OCI-LY7 (cell line): Measurements from ENCODE around the gene SLIT3. TPM values are rescaled to one million over a fixed set of nuclear protein-coding genes. Genes with fewer than 3 reads are reported as not detected.
A peak's percentile ranks its signal among the peaks of the same experiment; 100 is the strongest.

Experiments used
- BruUV-seq: library from RNA; stranded (reverse); fragments of 400-500 nt; replicated peaks from 2 replicates; lab custom pipeline; 2021; lab: Mats Ljungman, UMichigan
- CTCF ChIA-PET: fragments of 300-600 bp; sonication (Branson Sonifier 250); formaldehyde crosslinking; loops from one replicate; lab custom pipeline; 2022; ENCODE audit warnings: antibody characterized with exemption; ENCODE audit not compliant: unreplicated experiment; lab: Charles Lee
- POLR2A ChIA-PET: fragments of 300-600 bp; sonication (Branson Sonifier 250); formaldehyde crosslinking; loops from one replicate; lab custom pipeline; 2022; ENCODE audit warnings: antibody characterized with exemption; lab: Charles Lee
- DNase-seq: peaks from one replicate; pipeline ENCODE4 v3.0.0-alpha.2; 2015; ENCODE audit warnings: low spot score
- H2AFZ ChIP-seq: fragments of 200-600 bp; sonication (generic), shearing (Covaris generic); 2 replicates; pipeline ENCODE4 v1.6.1; 2014; ENCODE audit warnings: mild to moderate bottlenecking, antibody characterized with exemption, low read length, moderate library complexity
- H3K27ac ChIP-seq: fragments of 200-600 bp; sonication (generic); 2 replicates; pipeline ENCODE4 v1.5.1; 2014; ENCODE audit warnings: mixed run types, low read depth, mild to moderate bottlenecking, moderate library complexity, low read length, inconsistent platforms; ENCODE audit not compliant: poor library complexity, severe bottlenecking
- H3K36me3 ChIP-seq: fragments of 200-600 bp; sonication (generic); 2 replicates; pipeline ENCODE4 v1.6.1; 2014; ENCODE audit warnings: mild to moderate bottlenecking, antibody characterized with exemption, low read length, moderate library complexity, mixed read lengths; ENCODE audit not compliant: insufficient read depth
- H3K4me1 ChIP-seq: fragments of 200-600 bp; sonication (generic); 2 replicates; pipeline ENCODE4 v1.5.1; 2014; ENCODE audit warnings: mild to moderate bottlenecking, low read length; ENCODE audit not compliant: insufficient read depth, poor library complexity, severe bottlenecking
- H3K4me2 ChIP-seq: fragments of 200-600 bp; sonication (generic); 2 replicates; pipeline ENCODE4 v1.6.1; 2014; ENCODE audit warnings: mild to moderate bottlenecking, low read length
- H3K4me3 ChIP-seq: fragments of 200-600 bp; sonication (generic); 2 replicates; pipeline ENCODE4 v1.5.1; 2014; ENCODE audit warnings: mild to moderate bottlenecking, low read depth, low read length; ENCODE audit not compliant: poor library complexity, severe bottlenecking
- H3K79me2 ChIP-seq: fragments of 200-600 bp; sonication (generic); 2 replicates; pipeline ENCODE4 v1.6.1; 2016; ENCODE audit warnings: low read depth, mild to moderate bottlenecking, low read length, moderate library complexity, mixed read lengths; ENCODE audit not compliant: insufficient read depth
- H3K9me2 ChIP-seq: fragments of 200-600 bp; sonication (generic); 2 replicates; pipeline ENCODE4 v1.6.1; 2016; ENCODE audit warnings: mild to moderate bottlenecking, low read length, mixed read lengths; ENCODE audit not compliant: insufficient read depth
- H3K9me3 ChIP-seq: fragments of 200-600 bp; sonication (generic); 2 replicates; pipeline ENCODE4 v1.6.1; 2014; ENCODE audit warnings: mild to moderate bottlenecking, mixed run types, low read length, mixed read lengths
- H4K20me1 ChIP-seq: fragments of 200-600 bp; sonication (generic); 2 replicates; pipeline ENCODE4 v1.6.1; 2014; ENCODE audit warnings: mild to moderate bottlenecking, antibody characterized with exemption, low read length, moderate library complexity, mixed read lengths; ENCODE audit not compliant: insufficient read depth
- CTCF ChIP-seq: fragments of 200-600 bp; sonication (generic); conservative IDR thresholded peaks from 2 replicates; pipeline ENCODE4 v1.5.1; 2014; ENCODE audit warnings: mild to moderate bottlenecking, antibody characterized with exemption, low read length, moderate library complexity, mixed read lengths
- EZH2phosphoT487 ChIP-seq: fragments of 200-600 bp; sonication (generic); IDR thresholded peaks from 2 replicates; pipeline ENCODE4 v1.6.1; 2018; ENCODE audit warnings: low read depth, borderline replicate concordance, mild to moderate bottlenecking, mixed run types, antibody characterized with exemption, low read length, moderate library complexity, mixed read lengths
- intact Hi-C: fragments of 100-400 bp; cut with micrococcal nuclease; formaldehyde crosslinking; loops from one replicate; pipeline ENCODE4 v1.10.0; 2022; ENCODE audit not compliant: unreplicated experiment
- total RNA-seq, 2 experiments: library from RNA; depleted of rRNA in 1 of 2; stranded (reverse); fragments of >200 nt in 1 of 2; shearing (Covaris generic) in 1 of 2; gene quantifications; 2 replicates each; pipeline ENCODE4 v1.2.3, GENCODE V29; 2014 to 2022

SLIT3 gene
- total RNA-seq, 2 experiments from 2014 or later = not detected

GRCh38 chr5:168681556-168682183, 619.3 kb downstream of the SLIT3 start:
- H3K79me2 ChIP-seq = no peaks in the 10 kb centered on the region
- H3K4me3 ChIP-seq = no peak overlapping the region
- ChIA-PET POLR2A (interaction anchor here (1.1 kb wide), 1 partner anchor 10 kb away, joined by 3 read pairs; no protein-coding TSS in a partner anchor), CTCF (interaction anchor here (0.6 kb wide), 1 partner anchor 22 kb away, joined by 4 read pairs; no protein-coding TSS in a partner anchor)
- intact Hi-C loops = no loop called here
- no peak overlapping the region for H2AFZ ChIP-seq
- no peaks in the 10 kb centered on the region for H3K9me3 ChIP-seq
- no peak overlapping the region for H3K4me2 ChIP-seq
- no peaks in the 10 kb centered on the region for H3K9me2 ChIP-seq
- no TSS peak for BruUV-seq
- no peaks in the 10 kb centered on the region for H3K4me1 ChIP-seq
- no peak overlapping the region for H3K27ac ChIP-seq
- H3K36me3 ChIP-seq = no peaks in the 10 kb centered on the region
- TF ChIP-seq CTCF = no peak
- no peak for TF ChIP-seq EZH2phosphoT487
- H4K20me1 ChIP-seq = no peaks in the 10 kb centered on the region
- DNase-seq = no peak

DNA sequence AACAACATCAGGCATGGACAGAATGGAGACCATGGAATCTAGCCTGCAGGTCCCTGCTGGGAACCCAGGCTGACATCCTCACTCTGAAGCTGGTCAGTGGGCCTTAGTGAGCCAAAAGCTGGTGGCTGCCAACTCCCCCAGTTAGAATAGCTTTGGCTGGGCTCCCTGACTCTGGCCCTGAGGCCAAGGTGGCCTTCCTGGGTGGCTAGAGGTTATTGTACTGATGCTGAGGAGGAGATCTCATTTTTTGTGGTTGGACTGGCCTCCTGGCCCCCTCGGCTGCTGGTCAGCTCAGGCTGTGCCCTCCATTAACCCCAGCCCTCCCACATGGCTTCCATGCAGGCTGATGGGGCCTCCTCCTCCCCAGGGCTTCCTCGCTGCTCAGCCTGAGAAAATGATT, 620.5 kb downstream of the SLIT3 start:
- no peak for DNase-seq
- no peak overlapping the region for H3K27ac ChIP-seq
- no peaks in the 10 kb centered on the region for H3K9me2 ChIP-seq
- H2AFZ ChIP-seq = no peak overlapping the region
- POLR2A ChIA-PET = no interaction called here
- H3K79me2 ChIP-seq = no peaks in the 10 kb centered on the region
- no peak overlapping the region for H3K4me2 ChIP-seq
- no peaks in the 10 kb centered on the region for H4K20me1 ChIP-seq
- intact Hi-C loops = no loop called here
- H3K4me3 ChIP-seq = no peak overlapping the region
- TF ChIP-seq EZH2phosphoT487 (no peak), CTCF (no peak)
- H3K4me1 ChIP-seq = no peaks in the 10 kb centered on the region
- no peaks in the 10 kb centered on the region for H3K9me3 ChIP-seq
- CTCF ChIA-PET = interaction anchor here (0.7 kb wide), 1 partner anchor 599 kb away, joined by 3 read pairs; no protein-coding TSS in a partner anchor
- BruUV-seq = no TSS peak
- H3K36me3 ChIP-seq = no peaks in the 10 kb centered on the region

DNA sequence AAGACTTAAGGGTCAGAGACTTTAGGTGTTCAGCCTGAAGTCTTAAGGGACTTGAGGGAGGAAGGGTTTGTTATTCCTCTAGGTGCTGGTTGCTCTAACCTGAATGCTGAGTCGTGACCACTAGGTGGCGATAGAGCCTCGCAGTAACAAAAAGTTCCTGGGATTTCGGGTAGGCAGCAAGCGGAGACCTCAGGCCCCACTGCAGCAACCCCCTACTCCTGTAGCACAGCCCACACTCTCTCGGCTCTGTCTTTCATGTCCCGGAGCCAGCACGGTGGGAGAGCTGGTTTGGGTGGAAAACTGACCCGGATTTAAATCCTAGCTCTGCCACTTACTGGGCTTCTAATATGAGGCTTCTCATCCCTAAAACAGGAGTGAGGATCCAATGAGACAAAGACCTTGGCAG, 621.4 kb downstream of the SLIT3 start:
- TF ChIP-seq EZH2phosphoT487 = no peak
- peak; percentile 92 for TF ChIP-seq CTCF
- Histone ChIP-seq H3K4me2 (no peak overlapping the region), H4K20me1 (no peaks in the 10 kb centered on the region), H3K79me2 (no peaks in the 10 kb centered on the region), H2AFZ (no peak overlapping the region), H3K4me1 (no peaks in the 10 kb centered on the region), H3K36me3 (no peaks in the 10 kb centered on the region), H3K9me3 (no peaks in the 10 kb centered on the region), H3K9me2 (no peaks in the 10 kb centered on the region), H3K4me3 (no peak overlapping the region), H3K27ac (no peak overlapping the region)
- intact Hi-C loops = loop anchor here (2.0 to 5.0 kb wide), 2 partner anchors 623 to 903 kb away; partner anchors contain the start of gene SPDL1
- POLR2A ChIA-PET = no interaction called here
- no TSS peak for BruUV-seq
- DNase-seq = peak; percentile 59
- CTCF ChIA-PET = no interaction called here
